HG03460 (cell line): ENCODE data around the gene CREG2.

ENCODE experiments used
- ATAC-seq: cut with Tn5 transposase; IDR thresholded peaks from one replicate; pipeline ENCODE4 v1.9.1; 2021; ENCODE audit not compliant: unreplicated experiment

Gene CREG2, protein sequence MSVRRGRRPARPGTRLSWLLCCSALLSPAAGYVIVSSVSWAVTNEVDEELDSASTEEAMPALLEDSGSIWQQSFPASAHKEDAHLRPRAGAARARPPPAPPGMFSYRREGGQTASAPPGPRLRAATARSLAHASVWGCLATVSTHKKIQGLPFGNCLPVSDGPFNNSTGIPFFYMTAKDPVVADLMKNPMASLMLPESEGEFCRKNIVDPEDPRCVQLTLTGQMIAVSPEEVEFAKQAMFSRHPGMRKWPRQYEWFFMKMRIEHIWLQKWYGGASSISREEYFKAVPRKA

DNA sequence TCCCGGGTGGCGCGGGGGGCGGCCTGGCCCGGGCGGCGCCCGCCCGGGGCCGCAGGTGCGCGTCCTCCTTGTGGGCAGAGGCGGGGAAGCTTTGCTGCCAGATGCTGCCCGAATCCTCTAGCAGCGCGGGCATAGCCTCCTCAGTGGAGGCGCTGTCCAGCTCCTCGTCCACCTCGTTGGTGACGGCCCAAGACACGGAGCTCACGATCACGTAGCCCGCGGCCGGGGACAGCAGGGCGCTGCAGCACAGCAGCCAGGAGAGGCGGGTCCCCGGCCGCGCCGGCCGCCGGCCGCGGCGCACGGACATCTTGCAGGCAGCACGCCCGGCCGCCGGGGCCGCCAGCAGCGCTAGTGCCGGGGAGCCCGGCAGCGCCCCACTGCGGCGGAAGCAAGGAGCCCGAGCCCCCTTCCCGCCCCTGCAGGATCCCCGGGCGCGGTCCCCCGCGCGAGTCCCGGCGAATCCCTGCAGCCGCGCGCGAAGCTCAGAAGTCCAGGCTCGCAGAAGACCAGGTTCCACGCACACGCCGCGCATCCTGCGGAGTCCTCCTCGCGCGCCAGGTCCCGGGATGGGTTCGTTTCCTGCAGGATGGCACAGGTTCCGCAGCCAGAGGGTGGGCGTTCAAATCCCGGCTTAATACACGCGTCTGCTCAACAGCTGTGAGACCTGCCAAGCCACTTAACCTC is at the start of gene CREG2:
Gene CREG2, minus strand, starts transcription at position 353 of the 684 bp plus-strand sequence. Its CDS starts 46 bp downstream, at position 307.
- no peak for ATAC-seq

- ATAC-seq: no peak
Measured at GRCh38 chr2:101435001-101435862, 47.9 kb upstream of the CREG2 start.

DNA sequence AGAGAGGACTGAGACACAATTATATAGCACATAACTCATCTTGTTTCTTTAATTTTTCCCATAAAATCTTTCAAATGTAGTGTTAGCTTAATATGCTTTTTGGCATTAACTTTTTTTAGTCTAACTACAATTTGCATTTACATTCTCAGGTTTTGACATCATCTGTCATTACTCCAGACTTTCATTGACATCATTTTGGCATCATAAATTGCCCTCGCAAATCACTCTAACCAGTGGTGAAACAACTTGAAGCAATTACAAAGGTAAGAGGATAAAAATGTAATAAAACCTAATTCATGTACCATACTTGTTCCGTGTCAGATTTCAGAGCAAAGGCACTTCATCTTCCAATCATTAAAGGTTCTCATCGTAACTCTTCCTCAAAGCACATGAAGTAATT is 46.2 kb upstream of the CREG2 start:
- no peak for ATAC-seq

- no peak for ATAC-seq
Measured at GRCh38 chr2:101432411-101433181, 45.3 kb upstream of the CREG2 start.

DNA sequence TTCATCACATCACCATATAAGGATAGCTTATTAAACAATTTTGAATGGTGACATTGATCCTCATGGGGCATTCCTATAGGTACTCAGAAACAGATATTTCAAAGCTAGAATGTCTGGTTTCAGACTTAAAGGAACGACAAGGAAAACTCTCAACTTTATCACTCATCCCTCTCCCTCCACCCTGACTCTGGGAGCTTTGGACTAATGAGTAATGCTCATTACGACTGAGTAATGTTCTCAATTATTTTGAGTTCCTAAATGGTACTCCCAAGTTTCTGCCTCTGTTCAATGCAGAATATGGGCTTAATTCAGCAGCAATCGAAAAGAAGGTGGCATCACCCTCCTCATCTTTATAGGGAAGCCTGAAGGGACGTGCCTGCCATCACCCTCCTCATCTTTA is 44.2 kb upstream of the CREG2 start:
- ATAC-seq: no peak

DNA sequence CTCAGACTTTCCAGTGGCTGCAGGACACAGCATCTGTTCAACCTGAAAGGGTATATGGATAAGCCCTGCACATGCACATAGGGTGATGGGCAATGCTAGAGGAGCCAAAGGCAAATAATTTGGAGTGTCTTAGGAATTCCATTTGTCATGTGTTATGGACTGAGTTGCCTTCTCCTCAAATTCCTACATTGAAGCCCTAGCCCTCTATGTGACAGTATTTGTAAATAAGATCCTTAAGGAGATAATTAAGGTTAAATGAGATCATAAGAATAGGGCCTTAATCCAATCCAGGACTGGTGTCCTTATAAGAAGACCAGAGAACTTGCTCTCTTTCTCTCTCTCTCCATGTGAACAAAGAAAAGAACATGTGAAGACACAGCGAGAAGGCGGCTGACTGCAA is 42.9 kb upstream of the CREG2 start:
- ATAC-seq: no peak

GRCh38 chr2:101429453-101429852 is 42.1 kb upstream of the CREG2 start:
- no peak for ATAC-seq

GRCh38 chr2:101428422-101429176 is 41.3 kb upstream of the CREG2 start:
- no peak for ATAC-seq

DNA sequence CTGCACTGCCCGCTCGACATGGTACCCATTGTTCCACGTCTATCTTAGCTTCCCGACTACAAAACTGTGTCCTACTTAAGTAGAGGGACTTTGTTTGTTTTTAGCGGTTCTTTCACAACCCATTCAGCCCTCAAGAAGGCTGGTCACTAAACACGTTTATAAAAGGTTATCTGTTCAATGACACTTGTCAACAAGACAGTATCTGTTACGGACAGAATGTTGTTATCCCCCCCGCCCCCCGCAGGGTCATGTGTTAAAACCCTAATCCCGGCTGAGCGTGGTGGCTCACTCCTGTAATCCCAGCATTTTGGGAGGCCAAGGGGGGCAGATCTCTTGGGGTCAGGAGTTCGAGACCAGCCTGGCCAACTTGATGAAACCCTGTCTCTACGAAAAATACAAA is 40.4 kb upstream of the CREG2 start:
- ATAC-seq: no peak

GRCh38 chr2:101427240-101427639 is 39.9 kb upstream of the CREG2 start:
- ATAC-seq: no peak

DNA sequence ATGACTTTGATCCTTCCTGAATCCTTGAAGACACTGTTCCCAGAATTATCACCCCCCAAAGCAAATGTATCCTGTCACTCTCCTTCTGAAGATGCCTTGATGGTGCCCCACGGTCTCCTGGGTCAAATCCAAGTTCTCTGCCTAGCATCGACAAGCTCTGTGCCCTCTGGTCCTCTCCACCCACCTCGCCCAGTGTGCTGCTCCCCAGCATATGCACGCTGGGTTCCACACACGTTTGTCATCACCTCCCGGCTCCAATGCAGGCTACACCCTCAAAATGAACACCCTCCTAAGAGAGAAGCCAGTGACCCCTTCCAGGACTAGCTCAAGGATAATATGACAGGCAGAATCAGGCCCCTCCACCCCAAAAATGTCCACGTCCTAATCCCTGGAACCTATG is 39.5 kb upstream of the CREG2 start:
- no peak for ATAC-seq

GRCh38 chr2:101420623-101421022 is 33.3 kb upstream of the CREG2 start:
- ATAC-seq: no peak

DNA sequence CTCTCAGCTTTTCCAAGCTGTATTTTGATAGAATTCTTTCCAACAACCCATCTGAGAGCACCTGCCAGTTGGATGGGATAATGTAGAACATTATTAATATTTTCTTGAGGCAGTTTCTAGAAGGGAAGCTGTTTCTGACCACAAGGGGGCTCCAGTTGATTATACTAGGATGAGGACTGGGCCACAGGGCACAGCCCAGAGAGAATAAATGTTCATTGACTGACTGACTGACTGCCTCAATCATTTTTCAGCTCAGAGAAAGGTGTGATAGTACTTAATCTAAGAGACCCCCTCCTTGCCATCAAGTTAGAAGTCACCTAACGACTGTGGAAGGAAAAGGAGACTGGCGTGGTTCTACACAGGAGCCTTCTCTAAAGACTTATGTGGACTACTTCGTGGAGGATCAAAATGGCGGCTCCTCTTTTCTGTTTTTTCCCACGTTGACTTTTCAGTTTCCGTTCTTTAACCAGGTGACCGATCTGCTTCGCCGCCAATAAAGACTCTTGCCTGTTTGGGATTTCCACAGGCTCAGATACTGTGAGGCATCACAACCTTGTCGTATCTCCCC is 31.9 kb upstream of the CREG2 start:
- ATAC-seq: no peak

DNA sequence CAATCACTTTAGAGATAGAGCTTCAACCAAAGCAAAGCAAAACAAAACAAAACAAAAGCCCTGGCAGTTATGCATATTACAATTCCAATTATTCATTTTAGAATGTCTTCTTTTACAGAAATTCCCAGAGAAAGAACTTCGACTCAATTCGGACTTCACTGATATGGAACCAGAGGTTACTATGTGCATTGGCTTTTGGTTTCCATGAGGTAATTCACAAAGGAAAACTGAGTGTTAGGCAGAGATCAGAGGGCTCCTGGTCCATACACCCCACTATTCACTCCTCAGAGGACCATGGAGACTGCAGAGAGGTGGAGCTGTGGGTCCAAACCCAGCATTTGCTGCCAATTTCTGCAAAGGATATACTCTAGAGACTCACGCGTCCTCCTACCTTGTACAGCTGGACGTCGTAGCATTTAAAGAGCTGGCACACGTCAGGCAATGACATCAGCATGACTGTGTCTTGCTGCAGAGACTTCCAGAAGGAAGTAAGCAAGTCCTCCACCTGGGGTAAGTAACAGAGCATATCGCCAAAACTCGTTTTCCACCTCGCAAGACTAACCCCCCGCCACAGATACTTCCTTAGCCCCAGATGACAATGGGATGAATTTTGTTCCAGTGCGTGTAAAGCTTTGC is 31.3 kb upstream of the CREG2 start:
- no peak for ATAC-seq

DNA sequence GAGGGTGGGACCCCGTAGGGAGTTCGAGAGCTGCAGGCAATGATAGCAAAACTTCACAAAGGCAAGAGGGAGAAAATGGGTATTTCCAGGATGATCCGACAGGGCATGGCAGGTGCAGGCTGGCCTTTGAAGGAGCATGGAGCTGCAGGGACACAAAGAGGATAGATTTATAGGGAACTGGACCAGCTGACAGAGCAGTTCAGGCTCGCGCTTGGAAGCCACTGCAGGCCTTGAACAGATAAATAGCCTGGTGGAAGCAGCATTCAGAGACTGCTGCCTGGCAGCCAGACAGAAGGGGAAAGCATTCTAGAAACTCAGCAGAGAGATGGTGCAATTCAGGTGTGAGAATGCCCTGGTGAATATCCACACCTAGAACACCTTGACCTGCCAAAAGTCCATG is 29.3 kb upstream of the CREG2 start:
- ATAC-seq: no peak

DNA sequence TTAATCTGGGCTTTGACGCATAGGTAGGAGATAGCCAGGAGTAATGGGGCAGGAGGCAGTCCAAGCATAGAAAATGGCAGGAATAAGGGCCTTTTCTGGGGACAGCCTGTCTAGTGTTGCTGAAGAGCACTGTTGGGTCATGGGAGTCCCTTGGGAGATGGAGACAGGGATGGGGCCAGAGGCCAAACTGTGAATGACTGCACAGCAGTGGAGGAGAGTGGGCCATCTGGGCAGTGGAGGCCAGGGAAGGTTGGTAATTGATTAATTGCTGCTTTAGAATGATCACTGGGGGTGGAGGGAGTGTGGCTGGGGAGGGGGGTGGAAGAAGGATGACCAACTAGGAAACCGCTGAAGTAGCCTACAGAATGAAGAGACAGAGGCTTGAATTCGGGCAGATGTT is 28.6 kb upstream of the CREG2 start:
- no peak for ATAC-seq

- no peak for ATAC-seq
Measured at GRCh38 chr2:101415220-101415619, 27.9 kb upstream of the CREG2 start.

- no peak for ATAC-seq
Measured at GRCh38 chr2:101412092-101412694, 24.9 kb upstream of the CREG2 start.

- ATAC-seq: no peak
Measured at GRCh38 chr2:101410746-101411145, 23.4 kb upstream of the CREG2 start.
